Activated naive CD8-positive, alpha-beta T cell treated with anti-CD3 and anti-CD28 coated beads, Interleukin-2, amount 50 U/mL, for 24 hours (primary cell): ENCODE measurements around the gene RGR.

Source experiments
- ATAC-seq: fragments of 150-1000 bp; cut with Tn5 transposase; one replicate; pipeline ENCODE4 v1.10.0; 2021
- DNase-seq: peaks from one replicate; pipeline ENCODE4 v3.0.0; 2021
- H3K27ac Mint-ChIP-seq: one replicate; pipeline ENCODE4 v1.8.0; 2021; ENCODE audit warnings: mild to moderate bottlenecking, mixed read lengths
- H3K27me3 Mint-ChIP-seq: one replicate; pipeline ENCODE4 v1.8.0; 2021; ENCODE audit warnings: mixed read lengths
- H3K36me3 Mint-ChIP-seq: one replicate; pipeline ENCODE4 v1.8.0; 2021; ENCODE audit warnings: low read depth, mixed read lengths
- H3K4me1 Mint-ChIP-seq: one replicate; pipeline ENCODE4 v1.8.0; 2021; ENCODE audit warnings: mixed read lengths
- H3K4me3 Mint-ChIP-seq: one replicate; pipeline ENCODE4 v1.8.0; 2021; ENCODE audit warnings: mild to moderate bottlenecking, moderate library complexity, mixed read lengths
- H3K9me3 Mint-ChIP-seq: one replicate; pipeline ENCODE4 v1.8.0; 2021; ENCODE audit warnings: mixed read lengths

The RGR gene

DNA sequence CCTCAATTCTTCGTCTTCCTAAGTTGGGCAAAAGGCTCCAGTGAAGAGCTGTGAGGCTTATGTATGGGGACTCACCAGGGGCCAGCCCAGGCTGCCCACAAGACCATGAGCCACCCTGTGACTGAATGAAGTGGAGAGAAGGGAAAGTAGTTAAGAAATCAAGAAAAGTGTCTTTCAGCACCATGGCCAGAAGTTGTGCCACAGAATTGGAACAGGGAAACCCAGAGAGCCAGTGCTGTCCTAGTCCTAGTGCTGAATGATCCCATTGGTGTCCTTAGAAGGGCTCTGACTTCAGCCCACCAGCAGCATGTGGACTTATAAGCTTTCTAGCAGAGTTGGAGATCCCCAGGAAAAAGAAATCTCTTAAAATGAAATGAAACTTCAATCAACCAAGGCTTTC, 46.5 kb downstream of the RGR start:
- Mint-ChIP-seq H3K27ac (no peak overlapping the region), H3K4me3 (no peak overlapping the region), H3K36me3 (no peaks in the 10 kb centered on the region), H3K9me3 (no peaks in the 10 kb centered on the region), H3K27me3 (no peaks in the 10 kb centered on the region), H3K4me1 (peaks cover 23% of the 10 kb centered on the region)
- DNase-seq (no peak), ATAC-seq (no peak)

DNA sequence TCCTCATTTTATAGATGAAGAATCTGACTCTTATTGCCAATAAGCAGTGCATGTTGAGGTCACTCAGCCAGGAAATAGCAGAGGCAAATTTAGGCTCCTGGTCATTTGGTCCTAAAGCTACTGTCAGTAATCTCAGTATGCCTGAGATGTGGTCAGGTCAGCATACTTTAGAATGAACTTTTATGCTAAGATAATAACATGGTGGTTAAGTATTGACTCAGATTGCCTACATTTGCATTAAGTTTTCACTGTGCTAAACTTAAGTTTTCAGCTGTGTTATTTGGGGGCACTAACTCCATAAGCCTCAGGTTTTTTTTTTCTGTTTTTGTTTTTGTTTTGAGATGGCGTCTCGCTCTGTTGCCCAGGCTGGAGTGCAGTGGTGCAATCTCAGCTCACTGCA, 47.6 kb downstream of the RGR start:
- H3K4me1 Mint-ChIP-seq = peaks cover 23% of the 10 kb centered on the region
- no peaks in the 10 kb centered on the region for H3K9me3 Mint-ChIP-seq

DNA sequence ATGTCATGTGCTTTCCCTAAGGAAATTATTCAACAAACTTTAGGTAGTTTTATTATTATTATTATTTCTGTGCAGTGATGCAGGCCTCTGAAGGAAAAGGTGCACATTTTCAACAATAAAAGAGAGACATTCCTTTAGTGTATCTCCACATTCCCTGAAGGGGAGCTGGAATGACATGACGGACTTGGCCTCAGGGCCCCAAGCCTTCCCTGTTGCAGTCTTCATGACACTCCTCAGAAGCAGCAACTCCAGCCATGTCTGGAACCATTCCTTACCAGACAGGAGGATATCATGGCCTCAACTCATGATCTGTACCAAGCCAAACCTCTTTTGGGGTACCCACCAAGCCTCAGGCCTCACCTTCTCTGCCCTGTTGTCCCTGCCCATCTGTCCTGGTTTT, 48.3 kb downstream of the RGR start:
- Mint-ChIP-seq H3K9me3 (no peaks in the 10 kb centered on the region), H3K4me3 (no peak overlapping the region), H3K27me3 (no peaks in the 10 kb centered on the region), H3K36me3 (no peaks in the 10 kb centered on the region), H3K4me1 (peaks cover 23% of the 10 kb centered on the region), H3K27ac (no peak overlapping the region)
- DNase-seq (no peak), ATAC-seq (no peak)

More for the DNA sequence above, 47.6 kb downstream of the RGR start:
- Mint-ChIP-seq H3K27me3 (no peaks in the 10 kb centered on the region), H3K27ac (no peak overlapping the region), H3K4me3 (no peak overlapping the region), H3K36me3 (no peaks in the 10 kb centered on the region)
- DNase-seq = no peak
- ATAC-seq = no peak

DNA sequence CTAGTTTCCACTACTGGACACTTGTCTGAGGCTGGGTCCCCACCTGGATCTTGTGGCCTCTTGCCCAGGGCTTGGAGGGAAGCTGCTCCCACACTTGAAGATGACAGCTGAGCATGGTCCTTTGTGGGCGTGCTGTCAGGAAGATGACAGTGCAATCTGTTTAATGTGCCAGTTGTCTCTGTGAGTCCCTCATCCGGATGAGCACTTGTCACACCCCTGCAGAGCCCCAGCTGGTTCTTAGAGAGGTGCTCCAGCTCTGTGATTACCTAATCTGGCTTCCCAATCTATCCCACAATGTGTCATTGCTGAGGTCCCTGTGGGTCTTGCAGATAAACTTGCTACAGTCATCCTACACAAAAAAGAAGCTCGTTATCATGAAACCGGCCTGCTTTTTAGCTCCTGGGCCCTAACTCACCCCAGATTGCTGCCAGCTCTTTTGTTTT, 48.7 kb downstream of the RGR start:
- Mint-ChIP-seq H3K27me3 (no peaks in the 10 kb centered on the region), H3K27ac (no peak overlapping the region), H3K4me3 (no peak overlapping the region), H3K4me1 (peaks cover 23% of the 10 kb centered on the region), H3K9me3 (no peaks in the 10 kb centered on the region), H3K36me3 (no peaks in the 10 kb centered on the region)
- ATAC-seq (peak; percentile 86), DNase-seq (peak; percentile 19)

DNA sequence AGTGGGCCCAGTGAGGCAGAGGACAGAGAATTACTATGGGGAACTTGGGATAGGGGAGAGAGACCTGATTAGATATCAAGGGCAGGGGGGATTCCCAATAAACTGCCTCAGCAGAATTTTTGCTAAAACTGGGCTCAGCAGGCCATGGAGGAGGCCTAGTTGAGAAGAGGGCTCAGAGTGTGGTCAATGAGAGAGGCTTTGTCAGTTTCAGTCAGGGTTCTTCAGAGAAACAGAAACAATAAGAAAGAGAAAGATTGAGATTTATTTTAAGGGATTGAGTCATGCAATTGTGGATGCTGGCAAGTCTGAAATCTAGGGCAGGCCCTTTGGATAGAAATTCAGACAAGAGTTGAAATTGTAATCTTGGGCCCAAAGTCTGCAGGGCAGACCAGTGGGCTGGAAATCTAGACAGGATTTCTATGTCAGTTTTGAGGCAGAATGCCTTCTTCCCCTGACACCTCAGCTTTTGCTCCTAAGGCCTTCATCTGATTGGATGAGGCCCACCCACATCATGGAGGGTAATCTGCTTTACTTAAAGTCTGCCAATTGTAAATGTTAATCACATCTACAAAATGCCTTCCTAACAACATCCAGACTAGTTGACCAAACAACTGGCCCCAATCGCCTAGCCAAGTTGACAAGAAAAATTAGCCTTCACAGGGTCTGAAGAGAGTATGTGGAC, 50.1 kb downstream of the RGR start:
- H3K4me3 Mint-ChIP-seq = no peak overlapping the region

DNA sequence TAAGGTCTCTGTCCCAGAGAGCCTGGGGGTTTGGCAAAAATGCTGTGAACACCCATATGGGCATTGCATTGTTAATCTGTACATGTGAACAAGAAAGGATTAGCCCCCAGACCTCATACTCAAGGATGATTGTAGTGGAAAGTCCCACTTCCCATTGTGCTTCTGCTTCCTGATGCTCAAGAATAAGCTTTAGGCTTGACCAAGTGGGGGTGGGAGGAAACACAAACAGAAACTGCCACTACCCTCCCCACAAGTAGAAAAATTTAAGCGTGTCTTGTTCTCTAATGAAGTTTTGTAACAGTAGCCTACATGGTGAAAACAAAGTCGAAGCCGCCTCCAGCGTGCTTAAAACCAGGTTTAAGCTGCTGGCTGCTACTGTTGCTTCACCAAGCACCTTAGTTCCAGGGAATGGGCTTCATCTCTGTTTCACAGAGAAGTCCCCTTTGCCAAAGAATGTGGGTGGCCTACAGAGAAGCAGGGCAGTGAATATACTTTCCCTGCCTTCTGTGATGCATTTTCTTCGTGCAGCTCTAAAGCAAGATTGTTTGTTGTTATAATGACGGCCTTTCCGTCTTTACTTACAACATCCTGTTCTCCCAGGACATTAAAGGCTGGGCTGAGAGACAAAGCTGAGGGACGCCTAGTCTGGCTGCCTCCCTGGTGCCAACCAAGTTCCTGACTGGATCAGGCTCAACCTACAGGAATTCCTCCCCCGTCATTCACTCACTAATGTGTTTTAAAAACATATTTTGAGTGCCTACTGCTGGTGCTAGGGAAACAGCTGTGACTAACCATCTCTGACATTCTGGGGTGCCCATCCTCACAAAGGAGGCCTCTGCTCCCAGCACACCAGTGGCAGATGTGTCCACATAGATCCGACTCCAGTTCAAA, 51.5 kb downstream of the RGR start:
- no peak overlapping the region for H3K4me3 Mint-ChIP-seq

More for the DNA sequence above, 50.1 kb downstream of the RGR start:
- Mint-ChIP-seq H3K4me1 (peaks cover 23% of the 10 kb centered on the region), H3K27me3 (no peaks in the 10 kb centered on the region), H3K9me3 (no peaks in the 10 kb centered on the region), H3K36me3 (no peaks in the 10 kb centered on the region), H3K27ac (no peak overlapping the region)
- no peak for DNase-seq
- ATAC-seq = peak; percentile 42

DNA sequence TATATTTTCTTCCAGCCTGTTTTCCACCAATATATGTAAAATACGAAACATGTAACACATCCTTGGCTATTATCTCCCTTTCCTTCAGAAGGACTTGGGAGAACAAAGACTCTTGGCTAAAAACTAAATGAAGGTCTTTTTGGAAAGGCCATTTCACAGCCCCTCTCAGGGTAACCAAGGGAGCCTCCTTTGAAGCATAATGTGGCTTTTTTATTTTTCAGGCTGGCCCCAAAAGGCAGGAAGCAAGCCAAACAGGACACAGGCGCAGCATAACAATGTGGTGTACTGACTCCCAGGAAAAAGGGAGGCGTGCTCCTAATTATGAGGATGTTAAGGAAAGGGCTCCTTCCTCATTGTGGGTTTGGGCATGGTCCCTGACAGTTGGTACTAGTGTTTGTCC, 53.2 kb downstream of the RGR start:
- H3K9me3 Mint-ChIP-seq = no peaks in the 10 kb centered on the region
- H3K4me1 Mint-ChIP-seq = peaks cover 23% of the 10 kb centered on the region
- no peaks in the 10 kb centered on the region for H3K27me3 Mint-ChIP-seq
- ATAC-seq = no peak
- no peak for DNase-seq
- H3K36me3 Mint-ChIP-seq = no peaks in the 10 kb centered on the region
- H3K27ac Mint-ChIP-seq = no peak overlapping the region
- no peak overlapping the region for H3K4me3 Mint-ChIP-seq

More for the DNA sequence above, 51.5 kb downstream of the RGR start:
- Mint-ChIP-seq H3K36me3 (no peaks in the 10 kb centered on the region), H3K9me3 (no peaks in the 10 kb centered on the region), H3K27ac (no peak overlapping the region), H3K4me1 (peaks cover 23% of the 10 kb centered on the region), H3K27me3 (no peaks in the 10 kb centered on the region)
- no peak for DNase-seq
- ATAC-seq = no peak

DNA sequence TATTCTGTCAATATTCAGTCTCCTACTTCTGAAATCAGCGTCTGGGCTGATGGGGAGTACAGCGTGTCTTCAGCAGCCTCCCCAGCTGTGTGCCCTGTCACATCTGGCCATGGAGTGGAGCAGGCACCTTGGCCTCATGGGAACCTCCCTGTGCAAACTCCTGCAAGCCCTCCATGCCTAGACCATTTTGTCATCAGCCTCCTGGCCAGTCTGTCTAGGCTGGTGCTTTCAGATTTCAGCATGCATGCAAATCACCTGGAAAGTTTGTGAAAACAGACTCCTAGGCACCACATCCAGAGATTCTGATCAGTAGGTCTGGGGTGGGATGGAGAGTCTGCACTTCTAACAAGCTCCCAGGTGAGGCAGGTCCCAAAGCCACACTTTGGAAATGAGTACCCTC, 57.4 kb downstream of the RGR start:
- Mint-ChIP-seq H3K4me3 (no peak overlapping the region), H3K27ac (no peak overlapping the region), H3K36me3 (no peaks in the 10 kb centered on the region), H3K4me1 (peaks cover 13% of the 10 kb centered on the region), H3K9me3 (peaks cover 4% of the 10 kb centered on the region), H3K27me3 (no peaks in the 10 kb centered on the region)
- peak; percentile 31 for ATAC-seq
- DNase-seq = no peak

DNA sequence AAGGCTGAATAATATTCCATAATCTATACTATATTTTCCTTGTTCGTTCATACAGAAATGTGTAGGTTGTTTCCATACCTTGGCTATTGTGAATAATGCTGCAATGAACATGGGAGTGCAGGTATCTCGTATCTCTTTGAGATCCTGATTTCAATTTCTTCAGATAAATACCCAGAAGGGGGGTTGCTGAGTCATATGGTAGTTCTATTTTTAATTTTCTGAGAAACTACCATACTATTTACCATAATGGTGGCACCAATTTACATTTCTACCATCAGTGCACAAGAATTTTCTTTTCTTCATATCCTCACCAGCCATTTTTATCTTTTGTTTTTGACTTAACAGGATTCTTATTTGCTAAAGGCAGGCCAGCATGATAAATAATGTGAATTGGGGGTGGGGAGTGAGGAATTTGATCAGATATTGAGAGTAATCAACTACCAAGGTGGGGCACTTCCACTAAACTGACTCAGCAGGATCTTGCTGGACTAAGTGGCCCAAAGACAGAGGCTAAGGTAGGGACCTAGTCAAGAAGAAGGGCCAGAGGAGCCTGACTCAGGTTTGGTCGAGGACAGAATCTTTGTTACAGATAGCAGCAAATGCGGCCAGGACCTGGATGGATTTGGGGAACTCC, 62.0 kb downstream of the RGR start:
- ATAC-seq (no peak), DNase-seq (no peak)
- Mint-ChIP-seq H3K27ac (peak overlapping the region; percentile 71), H3K4me1 (peaks cover 40% of the 10 kb centered on the region), H3K9me3 (peaks cover 4% of the 10 kb centered on the region), H3K36me3 (no peaks in the 10 kb centered on the region), H3K27me3 (peaks cover 1% of the 10 kb centered on the region), H3K4me3 (peak overlapping the region; percentile 10)

DNA sequence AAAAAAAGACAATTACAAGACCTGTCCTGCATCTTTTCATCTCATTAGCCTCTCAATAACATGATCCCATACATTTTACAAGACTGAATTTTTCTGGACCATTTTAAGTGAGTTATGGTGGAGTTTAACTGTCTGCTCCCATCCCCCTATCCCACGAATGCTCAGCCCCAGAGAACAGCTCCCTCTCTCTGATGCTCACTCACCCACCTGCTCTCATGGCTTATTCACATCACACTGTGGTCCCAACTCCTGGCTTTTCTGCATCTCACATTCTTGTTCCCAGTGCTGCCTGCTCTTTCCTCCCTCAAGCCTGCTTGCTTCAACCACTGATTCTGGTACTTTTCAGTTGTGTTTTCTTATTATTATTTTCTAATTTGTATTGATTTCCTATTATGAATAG, 63.2 kb downstream of the RGR start:
- Mint-ChIP-seq H3K4me1 (peaks cover 40% of the 10 kb centered on the region), H3K27me3 (peaks cover 2% of the 10 kb centered on the region), H3K9me3 (peaks cover 4% of the 10 kb centered on the region), H3K4me3 (peak overlapping the region; percentile 34), H3K36me3 (no peaks in the 10 kb centered on the region), H3K27ac (peak overlapping the region; percentile 72)
- DNase-seq (no peak), ATAC-seq (no peak)

DNA sequence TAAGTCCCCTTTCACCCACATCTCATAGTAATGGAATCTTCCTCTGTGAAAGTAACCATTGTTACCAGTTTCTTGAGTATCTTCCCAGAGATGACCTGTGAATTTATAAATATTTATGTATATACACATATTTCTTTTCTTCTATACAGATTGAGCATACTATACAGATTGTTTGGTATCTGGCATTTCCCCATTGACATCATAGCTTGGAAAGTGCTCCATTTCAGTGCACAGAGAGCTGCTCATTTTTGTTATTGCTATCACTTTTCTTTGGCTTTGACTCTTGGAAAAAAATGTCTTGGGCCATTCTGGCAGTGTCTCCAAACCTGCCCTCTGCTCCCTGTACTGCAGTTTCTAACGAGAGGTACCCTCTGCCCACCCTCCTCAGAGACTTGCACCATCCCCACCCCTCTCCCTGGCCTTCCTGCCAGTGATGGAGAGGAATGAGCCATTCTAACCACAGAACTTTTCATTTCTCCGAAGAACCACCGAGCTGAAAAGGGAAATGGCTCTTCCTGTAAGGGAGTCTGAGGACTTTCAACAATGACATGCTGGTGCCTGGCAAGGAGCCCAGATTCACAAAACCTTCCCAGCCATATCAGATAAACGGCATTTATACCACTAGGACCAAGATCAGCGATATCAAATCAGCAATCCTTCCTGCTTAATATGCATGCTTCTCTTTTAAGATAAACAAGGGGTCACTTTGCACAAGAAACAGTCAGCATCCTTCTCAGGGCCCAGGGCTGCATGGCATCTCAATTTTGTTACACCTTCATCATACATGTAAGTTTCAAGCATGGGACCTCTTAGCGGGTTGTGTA, 63.8 kb downstream of the RGR start:
- peak overlapping the region; percentile 39 for H3K4me3 Mint-ChIP-seq
- H3K36me3 Mint-ChIP-seq = no peaks in the 10 kb centered on the region
- peaks cover 4% of the 10 kb centered on the region for H3K9me3 Mint-ChIP-seq
- H3K4me1 Mint-ChIP-seq = peaks cover 40% of the 10 kb centered on the region
- H3K27me3 Mint-ChIP-seq = peaks cover 2% of the 10 kb centered on the region
- H3K27ac Mint-ChIP-seq = peak overlapping the region; percentile 12
- ATAC-seq (peak; percentile 69), DNase-seq (peak; percentile 54)
